HepG2 (cell line): ENCODE data around the gene KCTD14. TPM values are rescaled to one million over a fixed set of nuclear protein-coding genes. Genes with fewer than 3 reads are reported as not detected.

Experiments
- CBFB ChIP-seq: sonication (generic); formaldehyde crosslinking; IDR thresholded peaks from 2 replicates; pipeline ENCODE4 v1.4.0; 2020; ENCODE audit warnings: missing genetic modification reagents
- HNRNPL ChIP-seq: fragments of 200-400 bp; formaldehyde crosslinking; IDR thresholded peaks from 2 replicates; pipeline ENCODE4 v1.6.1; 2017; ENCODE audit warnings: mild to moderate bottlenecking, low read depth, low read length
- HOXA5 ChIP-seq: sonication (generic); formaldehyde crosslinking; IDR thresholded peaks from 2 replicates; pipeline ENCODE4 v1.4.0; 2020; ENCODE audit warnings: missing genetic modification reagents
- MAZ ChIP-seq, 2 experiments: sonication (generic) in 1 of 2; formaldehyde crosslinking in 1 of 2; IDR thresholded peaks; 2 replicates each; pipeline versions ENCODE4 v1.5.0 to v1.6.1; 2012 to 2020; ENCODE audit warnings: low read depth in 2 of 2, mild to moderate bottlenecking in 2 of 2, borderline replicate concordance in 1 of 2, improper control_type of control experiment in 1 of 2, low read length in 1 of 2, missing genetic modification reagents in 1 of 2, moderate library complexity in 1 of 2
- MIER3 ChIP-seq: IDR thresholded peaks from 2 replicates; pipeline ENCODE4 v1.6.1; 2016; ENCODE audit warnings: missing compliant biosample characterization, borderline replicate concordance
- PRPF4 ChIP-seq: fragments of 200-400 bp; formaldehyde crosslinking; IDR thresholded peaks from 2 replicates; pipeline ENCODE4 v1.6.1; 2016; ENCODE audit warnings: low read length, low read depth; ENCODE audit not compliant: poor library complexity, severe bottlenecking
- ZBTB42 ChIP-seq: sonication (generic); formaldehyde crosslinking; IDR thresholded peaks from 2 replicates; pipeline ENCODE4 v1.5.0; 2020; ENCODE audit warnings: mild to moderate bottlenecking, missing genetic modification reagents
- ZNF207 ChIP-seq: fragments of 450-650 bp; IDR thresholded peaks from 2 replicates; pipeline ENCODE4 v1.6.1; 2016; ENCODE audit warnings: antibody characterized with exemption, borderline replicate concordance
- ZNF335 ChIP-seq: sonication (generic); formaldehyde crosslinking; IDR thresholded peaks from 2 replicates; pipeline ENCODE4 v1.4.0; 2020; ENCODE audit warnings: missing genetic modification reagents
- ZNF629 ChIP-seq: sonication (generic); formaldehyde crosslinking; conservative IDR thresholded peaks from 2 replicates; pipeline ENCODE4 v1.5.0; 2020; ENCODE audit warnings: missing genetic modification reagents
- ZNF674 ChIP-seq: sonication (generic); formaldehyde crosslinking; IDR thresholded peaks from 2 replicates; pipeline ENCODE4 v1.5.0; 2020; ENCODE audit warnings: low read depth, mild to moderate bottlenecking, missing genetic modification reagents
- ZNF713 ChIP-seq: sonication (generic); formaldehyde crosslinking; IDR thresholded peaks from 2 replicates; pipeline ENCODE4 v1.4.0; 2020; ENCODE audit warnings: mild to moderate bottlenecking, missing genetic modification reagents
- ZNF737 ChIP-seq: sonication (generic); formaldehyde crosslinking; IDR thresholded peaks from 2 replicates; pipeline ENCODE4 v1.5.0; 2020; ENCODE audit warnings: missing genetic modification reagents, mild to moderate bottlenecking, borderline replicate concordance
- ZNF75D ChIP-seq: sonication (generic); formaldehyde crosslinking; IDR thresholded peaks from 2 replicates; pipeline ENCODE4 v1.8.1; 2023; ENCODE audit warnings: missing genetic modification reagents, mild to moderate bottlenecking, borderline replicate concordance
- ZNF83 ChIP-seq: sonication (generic); formaldehyde crosslinking; IDR thresholded peaks from 2 replicates; pipeline ENCODE4 v1.4.0; 2020; ENCODE audit warnings: missing genetic modification reagents, mild to moderate bottlenecking, borderline replicate concordance
- polyA plus RNA-seq, 8 experiments: library from polyadenylated mRNA; depleted of rRNA in 3 of 8; stranded (reverse) in 7 of 8; unstranded in 1 of 8; fragments of >200 nt; fragmentation: Illumina TruSeq in 4 of 8; extraction: Trizol in 4 of 8; gene quantifications; 2 replicates each; pipeline versions ENCODE4 v1.2.1 to v1.2.3, GENCODE V29; 2011 to 2016; ENCODE audit warnings: low read depth in 4 of 8, missing spikeins in 1 of 8, mixed read lengths in 1 of 8; ENCODE audit not compliant: insufficient read depth in 1 of 8
- total RNA-seq, 5 experiments: library from RNA; depleted of rRNA; stranded (reverse); fragments of >200 nt; fragmentation: Illumina TruSeq; extraction: Trizol; gene quantifications; 2 replicates each; pipeline ENCODE4 v1.2.3, GENCODE V29; 2016; ENCODE audit warnings: low read depth in 1 of 5
- TF ChIP-seq, protein P1 (sequence below): sonication (generic); formaldehyde crosslinking; IDR thresholded peaks from 2 replicates; pipeline ENCODE4 v1.8.1; 2023; ENCODE audit warnings: mild to moderate bottlenecking, missing genetic modification reagents, borderline replicate concordance
- TF ChIP-seq, protein P2 (sequence below): sonication (generic); formaldehyde crosslinking; IDR thresholded peaks from 2 replicates; pipeline ENCODE4 v1.5.1; 2020; ENCODE audit warnings: missing genetic modification reagents, mild to moderate bottlenecking, borderline replicate concordance
- TF ChIP-seq, protein P3 (sequence below): sonication (generic); formaldehyde crosslinking; IDR thresholded peaks from 2 replicates; pipeline ENCODE4 v1.4.0; 2020; ENCODE audit warnings: missing genetic modification reagents, borderline replicate concordance
- TF ChIP-seq, protein P4 (sequence below): sonication (generic); formaldehyde crosslinking; IDR thresholded peaks from 2 replicates; pipeline ENCODE4 v1.9.0; 2021; ENCODE audit warnings: missing genetic modification reagents, borderline replicate concordance

The KCTD14 gene
- total and polyA plus RNA-seq, 2 of the 13 experiments (the other 11 are each of a cell fraction or from before 2014, with no cell fraction given), result 10.3 to 15.6 TPM

DNA sequence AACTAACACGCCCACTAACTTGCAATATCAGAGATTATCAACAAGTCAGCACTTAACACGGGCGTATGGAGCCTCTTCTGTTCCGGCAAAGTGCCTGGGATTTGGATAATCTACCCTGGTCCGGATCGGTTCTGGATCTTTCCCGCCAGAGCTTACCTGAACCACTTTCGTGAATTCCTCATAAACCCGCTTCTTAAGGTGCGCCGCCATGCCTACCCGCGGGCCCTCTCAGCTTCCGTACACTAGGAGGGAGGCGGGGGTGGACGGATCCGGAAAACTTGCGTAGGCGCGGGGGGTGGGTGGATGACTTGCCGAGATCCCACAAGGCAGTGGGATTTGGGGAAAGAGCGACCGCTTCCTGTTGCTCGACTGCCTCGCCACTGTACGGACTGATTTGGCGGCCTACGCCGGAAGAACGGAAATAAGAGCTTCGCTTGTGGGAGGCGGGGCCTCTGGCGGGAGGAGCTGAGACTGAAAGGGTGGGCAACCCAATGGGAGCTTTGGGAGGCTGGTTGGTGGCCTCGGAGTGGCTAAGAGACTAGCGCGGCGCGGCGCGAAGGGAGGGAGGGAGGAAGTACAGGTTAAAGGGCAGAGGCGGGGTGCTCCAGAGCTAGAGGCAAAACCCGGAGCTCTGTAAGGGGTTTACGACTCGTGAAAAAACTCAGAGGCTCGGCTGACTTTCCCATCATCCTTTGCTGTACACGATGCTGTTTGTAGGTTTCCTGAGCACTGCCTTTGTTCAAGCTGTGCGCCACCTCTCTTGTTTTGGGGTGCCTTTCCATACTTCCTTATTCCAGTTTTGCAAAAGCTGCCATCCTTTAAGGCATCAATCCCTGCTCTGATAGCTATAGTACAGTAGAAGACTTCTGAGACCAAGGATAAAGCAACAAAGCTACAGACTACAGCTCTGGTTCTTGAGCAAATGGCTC, 28.4 kb downstream of the KCTD14 start, which contains the start of gene INTS4 (continued):
- TF ChIP-seq ZBTB42 (CRISPR knock-in tag) (no peak), ZNF737 (CRISPR knock-in tag) (no peak), ZNF207 (no peak), CBFB (CRISPR knock-in tag) (no peak), ZNF83 (CRISPR knock-in tag) (no peak), ZNF674 (CRISPR knock-in tag) (no peak), PRPF4 (no peak), HOXA5 (CRISPR knock-in tag) (no peak), HNRNPL (no peak), ZNF713 (no peak), MIER3 (peak; percentile 34; the same call in 1 of the 2 replicates), ZNF75D (no peak), MAZ (IDR thresholded peaks at IDR 0.05; ENCODE audit: borderline replicate concordance, low read depth, low read length) (peak; percentile 80; the same call in 1 of the 2 replicates), MAZ (CRISPR knock-in tag; IDR thresholded peaks at IDR 0.05; ENCODE audit: low read depth) (peak; percentile 58; the same call in 1 of the 2 replicates), ZNF629 (CRISPR knock-in tag) (no peak), ZNF335 (CRISPR knock-in tag) (peak; percentile 65; the same call in 1 of the 2 replicates)
- TF ChIP-seq, protein P1, sequence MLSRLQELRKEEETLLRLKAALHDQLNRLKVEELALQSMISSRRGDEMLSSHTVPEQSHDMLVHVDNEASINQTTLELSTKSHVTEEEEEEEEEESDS (CRISPR knock-in tag), result no peak
- TF ChIP-seq, protein P2, sequence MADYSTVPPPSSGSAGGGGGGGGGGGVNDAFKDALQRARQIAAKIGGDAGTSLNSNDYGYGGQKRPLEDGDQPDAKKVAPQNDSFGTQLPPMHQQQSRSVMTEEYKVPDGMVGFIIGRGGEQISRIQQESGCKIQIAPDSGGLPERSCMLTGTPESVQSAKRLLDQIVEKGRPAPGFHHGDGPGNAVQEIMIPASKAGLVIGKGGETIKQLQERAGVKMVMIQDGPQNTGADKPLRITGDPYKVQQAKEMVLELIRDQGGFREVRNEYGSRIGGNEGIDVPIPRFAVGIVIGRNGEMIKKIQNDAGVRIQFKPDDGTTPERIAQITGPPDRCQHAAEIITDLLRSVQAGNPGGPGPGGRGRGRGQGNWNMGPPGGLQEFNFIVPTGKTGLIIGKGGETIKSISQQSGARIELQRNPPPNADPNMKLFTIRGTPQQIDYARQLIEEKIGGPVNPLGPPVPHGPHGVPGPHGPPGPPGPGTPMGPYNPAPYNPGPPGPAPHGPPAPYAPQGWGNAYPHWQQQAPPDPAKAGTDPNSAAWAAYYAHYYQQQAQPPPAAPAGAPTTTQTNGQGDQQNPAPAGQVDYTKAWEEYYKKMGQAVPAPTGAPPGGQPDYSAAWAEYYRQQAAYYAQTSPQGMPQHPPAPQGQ, result no peak
- TF ChIP-seq, protein P3, sequence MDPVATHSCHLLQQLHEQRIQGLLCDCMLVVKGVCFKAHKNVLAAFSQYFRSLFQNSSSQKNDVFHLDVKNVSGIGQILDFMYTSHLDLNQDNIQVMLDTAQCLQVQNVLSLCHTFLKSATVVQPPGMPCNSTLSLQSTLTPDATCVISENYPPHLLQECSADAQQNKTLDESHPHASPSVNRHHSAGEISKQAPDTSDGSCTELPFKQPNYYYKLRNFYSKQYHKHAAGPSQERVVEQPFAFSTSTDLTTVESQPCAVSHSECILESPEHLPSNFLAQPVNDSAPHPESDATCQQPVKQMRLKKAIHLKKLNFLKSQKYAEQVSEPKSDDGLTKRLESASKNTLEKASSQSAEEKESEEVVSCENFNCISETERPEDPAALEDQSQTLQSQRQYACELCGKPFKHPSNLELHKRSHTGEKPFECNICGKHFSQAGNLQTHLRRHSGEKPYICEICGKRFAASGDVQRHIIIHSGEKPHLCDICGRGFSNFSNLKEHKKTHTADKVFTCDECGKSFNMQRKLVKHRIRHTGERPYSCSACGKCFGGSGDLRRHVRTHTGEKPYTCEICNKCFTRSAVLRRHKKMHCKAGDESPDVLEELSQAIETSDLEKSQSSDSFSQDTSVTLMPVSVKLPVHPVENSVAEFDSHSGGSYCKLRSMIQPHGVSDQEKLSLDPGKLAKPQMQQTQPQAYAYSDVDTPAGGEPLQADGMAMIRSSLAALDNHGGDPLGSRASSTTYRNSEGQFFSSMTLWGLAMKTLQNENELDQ (CRISPR knock-in tag), result no peak
- TF ChIP-seq, protein P4, sequence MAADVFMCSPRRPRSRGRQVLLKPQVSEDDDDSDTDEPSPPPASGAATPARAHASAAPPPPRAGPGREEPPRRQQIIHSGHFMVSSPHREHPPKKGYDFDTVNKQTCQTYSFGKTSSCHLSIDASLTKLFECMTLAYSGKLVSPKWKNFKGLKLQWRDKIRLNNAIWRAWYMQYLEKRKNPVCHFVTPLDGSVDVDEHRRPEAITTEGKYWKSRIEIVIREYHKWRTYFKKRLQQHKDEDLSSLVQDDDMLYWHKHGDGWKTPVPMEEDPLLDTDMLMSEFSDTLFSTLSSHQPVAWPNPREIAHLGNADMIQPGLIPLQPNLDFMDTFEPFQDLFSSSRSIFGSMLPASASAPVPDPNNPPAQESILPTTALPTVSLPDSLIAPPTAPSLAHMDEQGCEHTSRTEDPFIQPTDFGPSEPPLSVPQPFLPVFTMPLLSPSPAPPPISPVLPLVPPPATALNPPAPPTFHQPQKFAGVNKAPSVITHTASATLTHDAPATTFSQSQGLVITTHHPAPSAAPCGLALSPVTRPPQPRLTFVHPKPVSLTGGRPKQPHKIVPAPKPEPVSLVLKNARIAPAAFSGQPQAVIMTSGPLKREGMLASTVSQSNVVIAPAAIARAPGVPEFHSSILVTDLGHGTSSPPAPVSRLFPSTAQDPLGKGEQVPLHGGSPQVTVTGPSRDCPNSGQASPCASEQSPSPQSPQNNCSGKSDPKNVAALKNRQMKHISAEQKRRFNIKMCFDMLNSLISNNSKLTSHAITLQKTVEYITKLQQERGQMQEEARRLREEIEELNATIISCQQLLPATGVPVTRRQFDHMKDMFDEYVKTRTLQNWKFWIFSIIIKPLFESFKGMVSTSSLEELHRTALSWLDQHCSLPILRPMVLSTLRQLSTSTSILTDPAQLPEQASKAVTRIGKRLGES (CRISPR knock-in tag), result no peak
